A549 (cell line): ENCODE data around the gene RNGTT.

Source experiments
- CEBPB ChIP-seq, 2 experiments: fragments of >200 bp in 1 of 2; sonication (Bioruptor Twin) in 1 of 2; formaldehyde crosslinking in 1 of 2; IDR thresholded peaks; 2 replicates each; pipeline ENCODE4 v1.6.1; 2012 to 2016
- HMGXB4 ChIP-seq: fragments of 250-450 bp; sonication (Bioruptor Pico); IDR thresholded peaks from 2 replicates; pipeline ENCODE4 v1.5.0; 2021; ENCODE audit warnings: mild to moderate bottlenecking, moderate library complexity, borderline replicate concordance
- KDM5A ChIP-seq: fragments of 200-600 bp; sonication (generic); IDR thresholded peaks from 2 replicates; pipeline ENCODE4 v1.6.1; 2016; ENCODE audit warnings: antibody characterized with exemption, mild to moderate bottlenecking
- SMC3 ChIP-seq: fragments of >200 bp; sonication (Bioruptor Twin); formaldehyde crosslinking; IDR thresholded peaks from 3 replicates; pipeline ENCODE4 v1.6.1; 2018; ENCODE audit warnings: inconsistent platforms
- SREBF2 ChIP-seq: fragments of 450-650 bp; IDR thresholded peaks from 2 replicates; pipeline ENCODE4 v1.6.1; 2014; ENCODE audit warnings: mild to moderate bottlenecking, moderate library complexity
- TF ChIP-seq, protein P1 (sequence below): IDR thresholded peaks from 2 replicates; pipeline ENCODE4 v1.6.1; 2012; ENCODE audit warnings: low read depth, borderline replicate concordance
- TF ChIP-seq, protein P2 (sequence below): fragments of >200 bp; sonication (Bioruptor Twin); formaldehyde crosslinking; IDR thresholded peaks from 3 replicates; pipeline ENCODE4 v1.5.1; 2016

DNA sequence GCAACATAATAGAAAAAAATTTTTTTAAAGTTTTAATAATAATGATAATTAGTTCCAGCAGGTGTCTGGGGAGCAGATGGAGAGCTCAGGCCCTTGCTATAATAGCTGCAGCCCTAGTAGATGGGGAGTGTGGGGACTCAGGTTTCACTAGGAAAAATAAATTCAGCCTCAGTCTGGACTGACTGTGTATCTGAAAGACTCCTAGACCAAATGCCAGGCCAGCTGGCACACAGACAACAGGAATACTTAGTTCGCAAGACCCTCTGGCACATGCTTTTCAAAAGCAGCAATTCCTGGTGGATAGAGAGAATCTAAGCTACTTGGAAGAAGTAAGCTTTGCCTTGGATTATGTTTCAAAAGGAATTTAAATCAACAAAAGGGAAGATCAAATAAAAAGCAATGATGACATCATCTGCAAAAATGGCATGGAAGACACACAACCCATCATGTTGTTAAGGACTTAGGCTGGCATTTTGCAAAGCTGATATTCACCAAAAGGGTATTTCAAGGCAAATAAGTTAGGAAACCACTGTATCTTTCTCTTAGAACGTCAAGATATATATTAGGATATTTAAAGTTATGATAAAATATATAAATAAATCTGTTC lies 107.8 kb downstream of the RNGTT start:
- TF ChIP-seq SMC3 (no peak), CEBPB (IDR thresholded peaks at IDR 0.05) (no peak), SREBF2 (no peak), KDM5A (no peak), HMGXB4 (CRISPR knock-in tag) (no peak)
- TF ChIP-seq, protein P1, sequence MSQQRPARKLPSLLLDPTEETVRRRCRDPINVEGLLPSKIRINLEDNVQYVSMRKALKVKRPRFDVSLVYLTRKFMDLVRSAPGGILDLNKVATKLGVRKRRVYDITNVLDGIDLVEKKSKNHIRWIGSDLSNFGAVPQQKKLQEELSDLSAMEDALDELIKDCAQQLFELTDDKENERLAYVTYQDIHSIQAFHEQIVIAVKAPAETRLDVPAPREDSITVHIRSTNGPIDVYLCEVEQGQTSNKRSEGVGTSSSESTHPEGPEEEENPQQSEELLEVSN = no peak
- TF ChIP-seq, protein P2, sequence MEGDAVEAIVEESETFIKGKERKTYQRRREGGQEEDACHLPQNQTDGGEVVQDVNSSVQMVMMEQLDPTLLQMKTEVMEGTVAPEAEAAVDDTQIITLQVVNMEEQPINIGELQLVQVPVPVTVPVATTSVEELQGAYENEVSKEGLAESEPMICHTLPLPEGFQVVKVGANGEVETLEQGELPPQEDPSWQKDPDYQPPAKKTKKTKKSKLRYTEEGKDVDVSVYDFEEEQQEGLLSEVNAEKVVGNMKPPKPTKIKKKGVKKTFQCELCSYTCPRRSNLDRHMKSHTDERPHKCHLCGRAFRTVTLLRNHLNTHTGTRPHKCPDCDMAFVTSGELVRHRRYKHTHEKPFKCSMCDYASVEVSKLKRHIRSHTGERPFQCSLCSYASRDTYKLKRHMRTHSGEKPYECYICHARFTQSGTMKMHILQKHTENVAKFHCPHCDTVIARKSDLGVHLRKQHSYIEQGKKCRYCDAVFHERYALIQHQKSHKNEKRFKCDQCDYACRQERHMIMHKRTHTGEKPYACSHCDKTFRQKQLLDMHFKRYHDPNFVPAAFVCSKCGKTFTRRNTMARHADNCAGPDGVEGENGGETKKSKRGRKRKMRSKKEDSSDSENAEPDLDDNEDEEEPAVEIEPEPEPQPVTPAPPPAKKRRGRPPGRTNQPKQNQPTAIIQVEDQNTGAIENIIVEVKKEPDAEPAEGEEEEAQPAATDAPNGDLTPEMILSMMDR = no peak
